Left ventricle myocardium inferior (tissue), 1 donor: ENCODE data around the gene PDGFC. TPM values are rescaled to one million over a fixed set of nuclear protein-coding genes. Genes with fewer than 3 reads are reported as not detected.

Source experiments
- DNase-seq: peaks from one replicate; pipeline ENCODE4 v3.0.0-alpha.2; 2020
- H3K27ac ChIP-seq: fragments of 200-600 bp; replicated peaks from 2 replicates; pipeline ENCODE4 v1.8.0; 2021
- H3K27me3 ChIP-seq: fragments of 200-600 bp; 2 replicates; pipeline ENCODE4 v1.8.0; 2021; ENCODE audit warnings: low read depth
- H3K36me3 ChIP-seq: fragments of 200-600 bp; 2 replicates; pipeline ENCODE4 v1.8.0; 2021
- H3K4me1 ChIP-seq: fragments of 200-600 bp; 2 replicates; pipeline ENCODE4 v1.8.0; 2021
- H3K4me3 ChIP-seq: fragments of 200-600 bp; 2 replicates; pipeline ENCODE4 v1.8.0; 2021; ENCODE audit warnings: mild to moderate bottlenecking, moderate library complexity
- H3K9me3 ChIP-seq: fragments of 200-600 bp; replicated peaks from 2 replicates; pipeline ENCODE4 v1.8.0; 2021
- CTCF ChIP-seq: fragments of 200-600 bp; IDR thresholded peaks from 2 replicates; pipeline ENCODE4 v1.8.0; 2021; ENCODE audit warnings: antibody characterized with exemption, mild to moderate bottlenecking, borderline replicate concordance
- intact Hi-C: fragments of 100-400 bp; cut with micrococcal nuclease; formaldehyde crosslinking; loops from one replicate; pipeline ENCODE4 v1.11.0; 2022
- total RNA-seq: library from RNA; stranded (reverse); fragmentation: NEBNext Ultra II Directional; extraction: Animal tissue kit (Norgen Biotek cat#: 25700); gene quantifications from one replicate; pipeline ENCODE4 v1.2.1, GENCODE V29; 2021
- donor health status: DM: no; HTN: yes; CAD: no; lungs with severe emphysema.

PDGFC gene
- total RNA-seq, 1 donor from 2014 or later: 12.9 TPM

GRCh38 chr4:156909010-156909409 is 62.6 kb downstream of the PDGFC start:
- DNase-seq: no peak
- Histone ChIP-seq H3K36me3 (no peaks in the 10 kb centered on the region), H3K4me3 (no peak overlapping the region), H3K9me3 (peaks cover 8% of the 10 kb centered on the region), H3K27me3 (no peaks in the 10 kb centered on the region), H3K27ac (no peak overlapping the region), H3K4me1 (no peaks in the 10 kb centered on the region)
- intact Hi-C loops: no loop called here
- TF ChIP-seq CTCF: no peak

GRCh38 chr4:156906325-156906724 is 65.3 kb downstream of the PDGFC start:
- no peak overlapping the region for H3K27ac ChIP-seq
- no peak overlapping the region for H3K4me3 ChIP-seq
- peaks cover 20% of the 10 kb centered on the region for H3K4me1 ChIP-seq
- no peaks in the 10 kb centered on the region for H3K36me3 ChIP-seq
- H3K9me3 ChIP-seq: no peaks in the 10 kb centered on the region
- no peak for DNase-seq
- intact Hi-C loops: no loop called here
- TF ChIP-seq CTCF: no peak
- H3K27me3 ChIP-seq: no peaks in the 10 kb centered on the region

GRCh38 chr4:156901871-156902270 is 69.7 kb downstream of the PDGFC start:
- DNase-seq: no peak
- H3K27me3 ChIP-seq: no peaks in the 10 kb centered on the region
- no peaks in the 10 kb centered on the region for H3K9me3 ChIP-seq
- TF ChIP-seq CTCF: no peak
- intact Hi-C loops: no loop called here
- H3K36me3 ChIP-seq: no peaks in the 10 kb centered on the region
- no peak overlapping the region for H3K4me3 ChIP-seq
- H3K4me1 ChIP-seq: peaks cover 20% of the 10 kb centered on the region
- no peak overlapping the region for H3K27ac ChIP-seq

- Histone ChIP-seq H3K9me3 (no peaks in the 10 kb centered on the region), H3K27me3 (no peaks in the 10 kb centered on the region), H3K4me1 (peaks cover 17% of the 10 kb centered on the region), H3K36me3 (no peaks in the 10 kb centered on the region), H3K4me3 (no peak overlapping the region), H3K27ac (no peak overlapping the region)
- intact Hi-C loops: no loop called here
- no peak for TF ChIP-seq CTCF
- no peak for DNase-seq
Observed at GRCh38 chr4:156898373-156899117, 73.1 kb downstream of the PDGFC start.

- H3K9me3 ChIP-seq: no peaks in the 10 kb centered on the region
- no peak overlapping the region for H3K4me3 ChIP-seq
- intact Hi-C loops: no loop called here
- no peaks in the 10 kb centered on the region for H3K36me3 ChIP-seq
- DNase-seq: no peak
- peaks cover 4% of the 10 kb centered on the region for H3K4me1 ChIP-seq
- TF ChIP-seq CTCF: no peak
- no peak overlapping the region for H3K27ac ChIP-seq
- no peaks in the 10 kb centered on the region for H3K27me3 ChIP-seq
Observed at GRCh38 chr4:156896527-156896926, 75.1 kb downstream of the PDGFC start.
